GM12874 (cell line): ENCODE measurements around the gene R3HCC1L.

Experiments
- TF ChIP-seq, protein P1 (sequence below): IDR thresholded peaks from 2 replicates; pipeline ENCODE4 v1.5.1; 2011; ENCODE audit warnings: low read depth, mild to moderate bottlenecking, control low read depth, low read length, moderate library complexity; ENCODE audit not compliant: insufficient read depth

R3HCC1L gene

DNA sequence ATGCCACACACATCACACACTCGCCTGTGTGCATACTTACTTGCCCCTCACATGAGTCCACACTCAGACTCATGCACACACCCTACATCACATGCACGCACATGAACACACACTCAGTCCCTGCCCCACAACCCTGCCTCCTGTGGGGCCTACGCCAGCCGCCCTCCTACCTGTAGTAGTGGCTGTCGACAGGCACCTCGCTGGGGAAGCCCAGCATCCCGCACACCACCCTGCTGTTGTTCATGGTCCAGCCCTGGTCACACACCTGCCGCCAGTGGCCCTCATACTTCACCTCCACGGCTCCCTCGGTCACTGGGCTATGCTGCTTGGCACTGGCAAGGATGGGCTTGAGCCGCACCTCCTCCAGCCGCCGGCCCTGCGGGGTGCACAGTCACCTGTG is 126.3 kb downstream of the R3HCC1L start:
- TF ChIP-seq, protein P1, sequence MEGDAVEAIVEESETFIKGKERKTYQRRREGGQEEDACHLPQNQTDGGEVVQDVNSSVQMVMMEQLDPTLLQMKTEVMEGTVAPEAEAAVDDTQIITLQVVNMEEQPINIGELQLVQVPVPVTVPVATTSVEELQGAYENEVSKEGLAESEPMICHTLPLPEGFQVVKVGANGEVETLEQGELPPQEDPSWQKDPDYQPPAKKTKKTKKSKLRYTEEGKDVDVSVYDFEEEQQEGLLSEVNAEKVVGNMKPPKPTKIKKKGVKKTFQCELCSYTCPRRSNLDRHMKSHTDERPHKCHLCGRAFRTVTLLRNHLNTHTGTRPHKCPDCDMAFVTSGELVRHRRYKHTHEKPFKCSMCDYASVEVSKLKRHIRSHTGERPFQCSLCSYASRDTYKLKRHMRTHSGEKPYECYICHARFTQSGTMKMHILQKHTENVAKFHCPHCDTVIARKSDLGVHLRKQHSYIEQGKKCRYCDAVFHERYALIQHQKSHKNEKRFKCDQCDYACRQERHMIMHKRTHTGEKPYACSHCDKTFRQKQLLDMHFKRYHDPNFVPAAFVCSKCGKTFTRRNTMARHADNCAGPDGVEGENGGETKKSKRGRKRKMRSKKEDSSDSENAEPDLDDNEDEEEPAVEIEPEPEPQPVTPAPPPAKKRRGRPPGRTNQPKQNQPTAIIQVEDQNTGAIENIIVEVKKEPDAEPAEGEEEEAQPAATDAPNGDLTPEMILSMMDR, result no peak

DNA sequence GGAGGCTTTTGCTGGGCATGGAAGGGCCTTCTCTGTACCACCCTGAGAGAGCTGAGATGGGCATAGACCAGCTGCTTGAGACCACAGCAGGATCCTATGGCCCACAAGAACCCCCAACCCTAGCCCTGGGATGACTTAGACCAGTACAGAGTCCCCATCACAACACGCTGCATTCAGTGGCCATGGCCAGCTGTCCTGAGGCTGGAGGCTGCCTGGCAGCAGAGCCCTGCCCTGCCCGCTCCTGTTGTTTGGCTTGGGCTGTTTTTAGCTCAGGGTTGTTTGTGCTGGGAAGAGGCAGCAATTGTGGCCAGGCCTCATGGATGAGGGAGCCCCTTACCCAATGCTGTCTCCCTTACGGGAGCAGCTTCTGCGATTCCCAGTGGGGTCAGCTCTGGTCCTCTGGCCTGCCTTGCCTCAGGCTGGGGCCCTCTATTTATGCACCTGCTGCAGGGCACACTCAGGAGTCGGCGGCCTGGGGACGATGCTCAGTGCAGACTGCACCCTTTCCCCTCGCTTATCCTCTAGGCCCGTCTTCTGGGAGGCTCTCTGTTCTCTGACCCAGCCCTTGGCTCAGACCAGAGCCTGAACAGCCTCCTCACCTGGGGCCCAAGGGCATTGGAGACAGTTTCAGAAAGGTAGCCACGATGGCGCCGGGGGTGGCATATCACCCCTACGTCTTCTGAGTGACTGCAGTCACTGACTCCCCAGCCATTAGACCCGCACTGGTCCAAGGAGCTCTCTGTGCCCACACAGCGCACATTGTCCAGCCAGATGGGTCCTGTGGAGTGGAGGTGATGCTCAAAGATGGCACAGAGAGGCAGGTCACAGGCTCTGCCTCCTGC is 127.2 kb downstream of the R3HCC1L start:
- TF ChIP-seq, protein P1, result no peak

DNA sequence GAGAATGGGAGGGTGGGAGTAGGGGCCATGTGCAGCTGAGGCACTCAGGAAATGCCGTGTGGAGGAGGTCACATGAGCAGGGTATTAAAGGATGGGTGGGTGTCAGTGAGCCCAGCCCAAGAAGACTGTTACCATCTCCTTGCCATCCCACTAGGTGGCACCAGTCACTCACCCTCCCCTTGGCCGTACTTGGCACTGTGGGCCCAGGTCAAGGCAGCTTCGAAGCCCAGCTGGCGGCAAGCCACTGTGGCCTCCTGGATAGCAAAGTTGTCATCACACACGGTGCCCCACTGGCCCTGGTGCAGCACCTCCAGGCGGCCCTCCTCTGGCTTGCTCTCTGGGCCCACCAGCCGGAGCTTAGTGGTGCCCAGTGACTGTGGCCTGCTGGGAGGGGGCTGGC is 128.1 kb downstream of the R3HCC1L start:
- TF ChIP-seq, protein P1, result peak; percentile 34; the same call in 1 of the 2 replicates

DNA sequence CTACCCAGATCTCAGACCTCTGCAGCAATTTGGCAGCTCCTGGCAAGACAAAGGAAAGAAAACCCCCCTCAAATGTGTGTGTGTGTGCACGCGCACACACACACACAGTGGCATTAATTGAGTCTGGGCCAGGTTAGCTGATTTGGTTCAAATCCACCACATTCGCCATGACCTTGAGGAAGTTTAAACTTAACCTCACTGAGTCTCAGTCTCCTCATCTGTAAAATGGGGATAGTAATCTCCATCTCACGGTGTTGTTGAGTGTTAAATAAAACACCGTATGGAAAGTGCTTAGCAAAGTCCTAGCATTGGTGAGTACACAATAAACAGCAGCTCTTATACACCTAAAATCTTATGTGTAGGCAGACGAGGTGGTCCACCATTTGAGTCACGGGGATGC is 128.6 kb downstream of the R3HCC1L start:
- TF ChIP-seq, protein P1, result no peak

DNA sequence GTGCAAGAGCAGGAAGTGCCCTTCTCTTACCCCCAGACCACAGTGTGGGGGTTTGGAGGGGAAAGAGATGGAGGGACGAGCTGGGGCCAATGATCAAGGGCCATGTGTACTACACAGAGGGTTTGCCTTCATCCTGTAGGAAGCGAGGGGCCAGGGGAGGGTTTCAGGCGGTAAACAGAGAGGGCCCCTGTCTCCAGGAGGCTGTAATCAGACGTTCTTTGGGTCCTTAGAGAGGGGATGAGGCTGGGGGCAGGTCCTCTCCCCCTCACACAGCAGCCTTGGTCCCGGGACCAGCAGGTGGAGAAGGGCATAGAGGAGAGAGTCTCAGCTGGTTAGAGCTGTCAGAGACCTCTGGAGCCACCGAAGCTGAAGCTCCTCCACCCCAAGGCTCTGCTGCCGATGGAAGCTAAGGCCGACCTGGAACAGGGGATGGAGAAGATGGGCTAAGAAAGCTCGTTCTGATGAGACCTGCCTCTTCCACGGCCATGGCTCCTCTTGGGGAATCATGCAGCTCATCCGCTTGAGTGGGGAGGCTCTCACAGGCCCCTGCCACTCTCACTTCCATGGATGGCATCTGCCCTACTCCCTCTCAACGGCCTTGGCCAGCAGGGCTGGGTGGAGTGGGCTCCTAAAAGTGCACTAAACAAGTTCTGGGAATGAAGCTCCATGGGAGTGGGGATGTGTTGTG is 130.1 kb downstream of the R3HCC1L start:
- TF ChIP-seq, protein P1, result no peak

DNA sequence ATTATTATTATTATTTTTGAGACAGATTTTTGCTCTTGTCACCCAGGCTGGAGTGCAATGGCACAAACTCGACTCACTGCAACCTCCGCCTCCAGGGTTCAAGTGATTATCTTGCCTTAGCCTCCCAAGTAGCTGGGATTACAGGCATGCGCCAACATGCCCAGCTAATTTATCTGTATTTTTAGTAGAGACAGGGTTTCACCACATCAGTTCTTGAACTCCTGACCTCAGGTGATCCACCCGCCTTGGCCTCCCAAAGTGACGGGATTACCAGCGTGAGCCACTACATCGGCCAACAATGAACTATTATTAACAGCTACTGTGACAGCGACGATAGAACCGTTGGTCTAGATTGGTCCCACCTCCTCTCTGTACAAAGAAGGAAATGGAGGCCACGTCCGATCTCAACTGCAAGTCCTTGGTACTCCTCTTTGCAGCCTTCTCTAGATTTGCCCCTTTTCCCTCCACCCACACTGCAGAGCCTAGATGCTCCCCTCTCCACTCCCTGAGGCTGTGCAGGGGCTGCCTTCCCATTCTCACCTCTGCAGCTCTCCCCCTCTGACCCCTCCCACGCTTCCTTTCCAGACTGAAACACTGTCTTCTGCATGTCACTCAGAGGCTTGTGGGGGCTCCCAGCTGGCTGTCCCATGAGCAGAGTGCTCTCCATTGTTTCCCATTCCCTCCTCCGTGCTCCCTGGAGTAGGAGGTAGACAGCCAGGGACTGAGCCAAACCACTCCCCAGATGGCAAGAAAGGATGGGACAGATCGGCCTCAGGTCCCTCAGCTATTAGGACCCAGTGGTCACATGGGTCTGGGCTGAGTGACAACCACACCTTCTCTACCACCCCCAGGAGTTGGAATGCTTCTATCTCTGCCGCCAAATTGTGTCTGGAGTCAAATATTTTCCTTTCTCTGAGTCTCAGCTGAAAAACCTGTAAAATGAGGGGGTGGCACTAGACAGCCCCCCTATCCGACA is 131.2 kb downstream of the R3HCC1L start:
- TF ChIP-seq, protein P1, result no peak
